K562 (cell line): Measurements from ENCODE around the gene ADAMTS10. TPM values are rescaled to one million over a fixed set of nuclear protein-coding genes. Genes with fewer than 3 reads are reported as not detected.

Experiments
- ATAC-seq: fragments of 200-7000 bp; cut with Tn5 transposase; 3 replicates; pipeline ENCODE4 v1.9.1; 2020; ENCODE audit warnings: moderate library complexity
- BruUV-seq: library from RNA; stranded (reverse); fragments of 400-500 nt; replicated peaks from 2 replicates; lab custom pipeline; 2021; lab: Mats Ljungman, UMichigan
- CTCF ChIA-PET: fragments of 300-600 bp; formaldehyde crosslinking; extraction: SDS; loops from one replicate; lab custom pipeline; 2021; ENCODE audit warnings: low intra/inter-chr PET ratio; lab: Yijun Ruan, JAX
- POLR2A ChIA-PET: fragments of 300-600, 350-650 bp; sonication (Branson Sonifier 250); formaldehyde crosslinking; extraction: SDS; loops from one replicate; lab custom pipeline; 2021; ENCODE audit warnings: antibody characterized with exemption, inconsistent platforms; lab: Yijun Ruan, JAX
- DNase-seq, 4 experiments: peaks; one replicate each; pipeline versions ENCODE4 v3.0.0 to v3.0.0-alpha.2; 2011 to 2018; ENCODE audit warnings: low spot score in 3 of 4, mixed read lengths in 3 of 4; ENCODE audit errors: extremely low read depth in 1 of 4
- FAIRE-seq: peaks from 2 replicates; lab custom pipeline; 2011; peaks lifted over from hg19 to GRCh38; lab: Jason Lieb, UNC
- H2AFZ ChIP-seq: 2 replicates; pipeline ENCODE4 v1.6.0; 2011; ENCODE audit warnings: low read depth, low read length, control low read depth, inconsistent platforms
- H3K27ac ChIP-seq: fragments of 200-600 bp; 3 replicates; pipeline ENCODE4 v1.8.0; 2011; ENCODE audit warnings: low read depth, mild to moderate bottlenecking, control low read depth, inconsistent platforms, low read length, moderate library complexity, mixed read lengths; ENCODE audit errors: extremely low read depth
- H3K27me3 ChIP-seq, 2 experiments: fragments of 300-600 bp in 1 of 2; 2 replicates in 1 of 2; 3 replicates in 1 of 2; pipeline versions ENCODE4 v1.6.0 to v1.8.0; 2011; ENCODE audit warnings: inconsistent platforms in 2 of 2, low read length in 2 of 2, mild to moderate bottlenecking in 1 of 2, mixed read lengths in 1 of 2, moderate library complexity in 1 of 2; ENCODE audit not compliant: control insufficient read depth in 2 of 2, insufficient read depth in 2 of 2
- H3K36me3 ChIP-seq: fragments of 300-600 bp; 3 replicates; pipeline ENCODE4 v1.8.0; 2011; ENCODE audit warnings: mild to moderate bottlenecking, low read length, inconsistent platforms; ENCODE audit not compliant: control insufficient read depth, insufficient read depth
- H3K4me1 ChIP-seq, 2 experiments: fragments of 200-600 bp in 1 of 2; replicated peaks in 1 of 2; 2 replicates in 1 of 2; 3 replicates in 1 of 2; pipeline versions ENCODE4 v1.5.1 to v1.8.0; 2011; ENCODE audit warnings: inconsistent platforms in 2 of 2, low read length in 2 of 2, mild to moderate bottlenecking in 1 of 2, mixed read lengths in 1 of 2, moderate library complexity in 1 of 2; ENCODE audit not compliant: control insufficient read depth in 2 of 2, insufficient read depth in 2 of 2
- H3K4me2 ChIP-seq: 2 replicates; pipeline ENCODE4 v1.6.1; 2011; ENCODE audit warnings: low read length, control low read depth, inconsistent platforms, mixed read lengths; ENCODE audit not compliant: insufficient read depth
- H3K4me3 ChIP-seq: fragments of 200-600 bp; sonication (generic), shearing (Covaris generic); 2 replicates; pipeline ENCODE4 v1.5.1; 2016; ENCODE audit warnings: control low read depth, inconsistent platforms
- H3K79me2 ChIP-seq: fragments of 200-600 bp; 3 replicates; pipeline ENCODE4 v1.8.0; 2011; ENCODE audit warnings: low read length, inconsistent platforms; ENCODE audit not compliant: control insufficient read depth, insufficient read depth
- H3K9ac ChIP-seq, 2 experiments: 2 replicates each; pipeline versions ENCODE4 v1.6.0 to v1.6.1; 2011; ENCODE audit warnings: low read depth in 2 of 2, low read length in 2 of 2, control low read depth in 1 of 2, inconsistent platforms in 1 of 2, mild to moderate bottlenecking in 1 of 2, mixed read lengths in 1 of 2; ENCODE audit not compliant: insufficient read depth in 1 of 2
- H3K9me1 ChIP-seq: one replicate; pipeline ENCODE4 v1.6.0; 2011; ENCODE audit warnings: inconsistent platforms, mild to moderate bottlenecking, low read length, moderate library complexity; ENCODE audit not compliant: control insufficient read depth, insufficient read depth
- H3K9me3 ChIP-seq: replicated peaks from 2 replicates; pipeline ENCODE4 v1.5.1; 2011; ENCODE audit warnings: low read depth, low read length, inconsistent platforms; ENCODE audit not compliant: control insufficient read depth, insufficient read depth
- H4K20me1 ChIP-seq: replicated peaks from 2 replicates; pipeline ENCODE4 v1.6.1; 2011; ENCODE audit warnings: low read length, inconsistent platforms, mixed read lengths; ENCODE audit not compliant: control insufficient read depth, insufficient read depth
- BRCA1 ChIP-seq, 2 experiments: fragments of 450-650 bp in 1 of 2; sonication (generic) in 1 of 2; formaldehyde crosslinking in 1 of 2; IDR thresholded peaks; 2 replicates each; pipeline versions ENCODE4 v1.5.0 to v1.6.1; 2017 to 2020; ENCODE audit warnings: mild to moderate bottlenecking in 1 of 2, missing genetic modification reagents in 1 of 2
- CTBP1 ChIP-seq: fragments of 450-650 bp; IDR thresholded peaks from 2 replicates; pipeline ENCODE4 v1.6.1; 2016; ENCODE audit warnings: borderline replicate concordance
- EHMT2 ChIP-seq: fragments of 450-650 bp; IDR thresholded peaks from 2 replicates; pipeline ENCODE4 v1.6.1; 2018; ENCODE audit warnings: antibody characterized with exemption
- HNRNPK ChIP-seq: fragments of 200-400 bp; formaldehyde crosslinking; IDR thresholded peaks from one replicate; pipeline ENCODE4 v1.6.1; 2018; ENCODE audit warnings: mild to moderate bottlenecking, low read depth, low read length; ENCODE audit not compliant: poor library complexity, severe bottlenecking
- KDM1A ChIP-seq, 2 experiments: fragments of 450-650 bp; IDR thresholded peaks; 2 replicates each; pipeline ENCODE4 v1.6.1; 2016; ENCODE audit warnings: mild to moderate bottlenecking in 2 of 2
- RAD21 ChIP-seq, 2 experiments: fragments of 250-450 bp in 1 of 2; fragments of 450-650 bp in 1 of 2; sonication (Bioruptor Pico) in 1 of 2; formaldehyde crosslinking in 1 of 2; IDR thresholded peaks in 1 of 2; conservative IDR thresholded peaks in 1 of 2; 2 replicates each; pipeline versions ENCODE4 v1.4.0 to v1.8.0; 2020 to 2022; ENCODE audit warnings: mild to moderate bottlenecking in 2 of 2, moderate library complexity in 1 of 2
- WGBS: fragments of 100-300 bp; shearing (Covaris generic); methylation state at CpG from one replicate; pipeline ENCODE4 v1.1.6; 2016; ENCODE audit warnings: low coverage, mixed read lengths; ENCODE audit not compliant: insufficient coverage; ENCODE audit errors: missing lambda C conversion rate; 5-methylcytosine and 5-hydroxymethylcytosine counted together
- in situ Hi-C: fragments of 300-500 bp; cut with MboI; formaldehyde crosslinking; loops from 4 replicates; pipeline ENCODE4 v1.15.0; 2018; ENCODE audit warnings: inconsistent platforms, mixed read lengths
- intact Hi-C: fragments of 100-400 bp; cut with micrococcal nuclease; formaldehyde crosslinking; loops from 2 replicates; pipeline ENCODE4 v1.14.2; 2022
- polyA plus RNA-seq, 8 experiments: library from polyadenylated mRNA; depleted of rRNA in 4 of 8; stranded (reverse) in 5 of 8; unstranded in 3 of 8; fragments of >200 nt; fragmentation: Nextera tagmentation in 2 of 8; fragmentation: Illumina TruSeq in 1 of 8; extraction: Ambion mirVana in 2 of 8; extraction: Trizol in 1 of 8; gene quantifications; 2 replicates each; pipeline versions ENCODE4 v1.2.1 to v1.2.3, GENCODE V29; 2011 to 2014; ENCODE audit warnings: inconsistent platforms in 1 of 8, missing spikeins in 1 of 8
- total RNA-seq, 7 experiments: library from RNA; depleted of rRNA in 6 of 7; stranded (reverse); fragments of >200 nt in 6 of 7; fragmentation: Illumina TruSeq in 2 of 7; extraction: Trizol in 2 of 7; gene quantifications; 2 replicates each; pipeline versions ENCODE4 v1.2.1 to v1.2.3, GENCODE V29; 2011 to 2021; ENCODE audit warnings: low replicate concordance in 1 of 7
- TF ChIP-seq, protein P1 (sequence below): fragments of 450-650 bp; IDR thresholded peaks from 2 replicates; pipeline ENCODE4 v1.6.1; 2016; ENCODE audit warnings: low read depth, mild to moderate bottlenecking, moderate library complexity
- TF ChIP-seq, protein P2 (sequence below): fragments of 450-650 bp; IDR thresholded peaks from 2 replicates; pipeline ENCODE4 v1.6.1; 2016
- TF ChIP-seq, protein P3 (sequence below), 2 experiments: fragments of 450-650 bp; IDR thresholded peaks; 2 replicates each; pipeline ENCODE4 v1.6.1; 2016
- TF ChIP-seq, protein P4 (sequence below): fragments of 250-450 bp; sonication (Bioruptor Pico); IDR thresholded peaks from 2 replicates; pipeline ENCODE4 v1.5.0; 2021
- TF ChIP-seq, protein P5 (sequence below): fragments of 450-650 bp; formaldehyde crosslinking; IDR thresholded peaks from 2 replicates; pipeline ENCODE4 v1.4.0; 2022; ENCODE audit warnings: mild to moderate bottlenecking, moderate library complexity

Gene ADAMTS10
- total and polyA plus RNA-seq, 9 of the 15 experiments (the other 6 are each of a cell fraction or from before 2014, with no cell fraction given): 0.33 to 1.8 (median 0.57) TPM; not detected in 4

DNA sequence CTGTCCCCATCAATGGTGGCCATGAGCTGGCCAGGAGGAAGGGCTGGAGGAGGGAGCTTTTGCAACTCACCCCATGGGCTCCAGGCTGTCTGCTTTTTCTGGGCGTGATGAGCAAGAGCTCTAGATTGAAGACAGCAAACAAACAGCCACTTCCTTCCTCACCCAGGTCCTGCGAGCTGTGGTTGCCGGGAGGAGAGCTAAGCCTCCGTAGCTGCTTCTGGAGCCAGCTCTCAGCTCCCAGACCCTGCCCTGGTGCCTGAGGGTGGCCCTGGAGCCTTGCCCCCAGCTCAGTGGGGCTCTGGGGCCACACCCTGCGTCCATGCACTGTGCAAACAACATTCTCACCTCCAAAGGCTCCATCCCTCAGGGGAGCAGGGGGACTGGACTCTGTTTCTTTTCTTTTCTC, 39.5 kb downstream of the ADAMTS10 start (continued):
- peak; percentile 49; the same call in 1 of the 2 replicates for TF ChIP-seq CTBP1

DNA sequence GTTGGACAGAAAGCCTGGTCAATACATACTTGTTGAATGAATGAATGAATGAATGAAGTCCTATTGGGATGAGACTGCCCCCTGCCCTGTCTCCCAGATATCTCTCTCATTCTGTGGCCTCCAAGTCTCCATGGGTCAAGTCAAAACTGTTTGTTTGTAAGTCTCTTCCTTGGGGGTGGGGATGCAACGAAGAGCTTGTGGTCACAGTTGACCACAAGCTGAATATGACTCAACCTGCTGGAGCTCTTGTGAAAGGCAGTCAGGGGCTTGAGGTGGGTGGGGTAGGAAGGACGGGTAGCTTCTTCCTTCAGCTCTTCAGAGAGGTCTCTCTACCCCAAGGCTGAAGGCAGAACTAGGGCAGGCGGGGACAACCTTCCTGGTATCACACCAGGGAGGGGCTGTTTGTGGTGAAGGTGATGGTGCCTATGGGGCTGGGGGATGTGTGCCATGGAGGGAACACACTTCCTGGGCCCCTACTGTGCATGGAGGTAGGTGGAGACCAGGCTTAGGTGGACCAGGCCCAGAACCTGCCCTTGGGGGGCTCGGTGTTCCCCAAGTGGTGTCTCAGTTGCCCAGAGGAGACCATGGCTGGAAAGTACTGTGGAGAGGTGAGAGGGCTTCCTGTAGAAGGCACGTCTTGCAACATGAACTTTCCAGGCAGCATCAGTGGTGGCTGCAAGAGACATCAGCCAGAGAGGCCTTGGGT, 41.3 kb downstream of the ADAMTS10 start:
- H3K36me3 ChIP-seq: no peaks in the 10 kb centered on the region
- in situ Hi-C loops: no loop called here
- H3K9ac ChIP-seq: peak overlapping the region in 1 of 2 experiments; percentile 63; a peak in 2 of 4 replicates
- H3K4me2 ChIP-seq: peak overlapping the region; percentile 6; the same call in 1 of the 2 replicates
- H3K27me3 ChIP-seq: peaks cover 0 to 16% of the 10 kb centered on the region in 2 experiments; a peak in 2 of 5 replicates
- no peaks in the 10 kb centered on the region for H3K9me1 ChIP-seq
- POLR2A ChIA-PET: interaction anchor here (0.8 to 1.4 kb wide), 2 partner anchors 9 to 11 kb away, joined by 3 to 4 read pairs; partner anchors contain the start of gene MYO1F
- intact Hi-C loops: no loop called here
- no peaks in the 10 kb centered on the region for H4K20me1 ChIP-seq
- no peaks in the 10 kb centered on the region for H3K9me3 ChIP-seq
- peak overlapping the region; percentile 63; the same call in 2 of the 3 replicates for H3K27ac ChIP-seq
- FAIRE-seq (peak; percentile 91), ATAC-seq (peak; percentile 88), DNase-seq (peak; percentile 76 to 83 (median 80))
- no peaks in the 10 kb centered on the region for H3K79me2 ChIP-seq
- no peak overlapping the region for H3K4me3 ChIP-seq
- BruUV-seq: no TSS peak
- 24% methylated on average over 5 of the region's 5 CpGs for WGBS
- no peak overlapping the region for H2AFZ ChIP-seq
- peaks cover 20 to 24% of the 10 kb centered on the region in 2 experiments for H3K4me1 ChIP-seq
- CTCF ChIA-PET: no interaction called here
- TF ChIP-seq, protein P1, sequence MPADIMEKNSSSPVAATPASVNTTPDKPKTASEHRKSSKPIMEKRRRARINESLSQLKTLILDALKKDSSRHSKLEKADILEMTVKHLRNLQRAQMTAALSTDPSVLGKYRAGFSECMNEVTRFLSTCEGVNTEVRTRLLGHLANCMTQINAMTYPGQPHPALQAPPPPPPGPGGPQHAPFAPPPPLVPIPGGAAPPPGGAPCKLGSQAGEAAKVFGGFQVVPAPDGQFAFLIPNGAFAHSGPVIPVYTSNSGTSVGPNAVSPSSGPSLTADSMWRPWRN: 0 out of 2 replicates have a peak, but pooled peaks have one; percentile 41
- TF ChIP-seq, protein P2, sequence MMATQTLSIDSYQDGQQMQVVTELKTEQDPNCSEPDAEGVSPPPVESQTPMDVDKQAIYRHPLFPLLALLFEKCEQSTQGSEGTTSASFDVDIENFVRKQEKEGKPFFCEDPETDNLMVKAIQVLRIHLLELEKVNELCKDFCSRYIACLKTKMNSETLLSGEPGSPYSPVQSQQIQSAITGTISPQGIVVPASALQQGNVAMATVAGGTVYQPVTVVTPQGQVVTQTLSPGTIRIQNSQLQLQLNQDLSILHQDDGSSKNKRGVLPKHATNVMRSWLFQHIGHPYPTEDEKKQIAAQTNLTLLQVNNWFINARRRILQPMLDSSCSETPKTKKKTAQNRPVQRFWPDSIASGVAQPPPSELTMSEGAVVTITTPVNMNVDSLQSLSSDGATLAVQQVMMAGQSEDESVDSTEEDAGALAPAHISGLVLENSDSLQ: peak; percentile 28; the same call in 1 of the 2 replicates
- TF ChIP-seq RAD21 (CRISPR knock-in tag; conservative IDR thresholded peaks at IDR 0.05 in 1 of 2, IDR thresholded peaks at IDR 0.05 in 1 of 2) (peak in 1 of 2 experiments; percentile 9; a peak in 1 of 4 replicates), EHMT2 (peak; percentile 33; the same call in 1 of the 2 replicates), HNRNPK (no peak), KDM1A (IDR thresholded peaks at IDR 0.05) (peak; percentile 89 to 92), BRCA1 (IDR thresholded peaks at IDR 0.05) (no peak), BRCA1 (CRISPR knock-in tag; IDR thresholded peaks at IDR 0.05) (no peak)
- TF ChIP-seq, protein P3, sequence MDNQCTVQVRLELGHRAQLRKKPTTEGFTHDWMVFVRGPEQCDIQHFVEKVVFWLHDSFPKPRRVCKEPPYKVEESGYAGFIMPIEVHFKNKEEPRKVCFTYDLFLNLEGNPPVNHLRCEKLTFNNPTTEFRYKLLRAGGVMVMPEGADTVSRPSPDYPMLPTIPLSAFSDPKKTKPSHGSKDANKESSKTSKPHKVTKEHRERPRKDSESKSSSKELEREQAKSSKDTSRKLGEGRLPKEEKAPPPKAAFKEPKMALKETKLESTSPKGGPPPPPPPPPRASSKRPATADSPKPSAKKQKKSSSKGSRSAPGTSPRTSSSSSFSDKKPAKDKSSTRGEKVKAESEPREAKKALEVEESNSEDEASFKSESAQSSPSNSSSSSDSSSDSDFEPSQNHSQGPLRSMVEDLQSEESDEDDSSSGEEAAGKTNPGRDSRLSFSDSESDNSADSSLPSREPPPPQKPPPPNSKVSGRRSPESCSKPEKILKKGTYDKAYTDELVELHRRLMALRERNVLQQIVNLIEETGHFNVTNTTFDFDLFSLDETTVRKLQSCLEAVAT (IDR thresholded peaks at IDR 0.05): peak in 1 of 2 experiments; percentile 98; a peak in 2 of 4 replicates
- TF ChIP-seq, protein P4, sequence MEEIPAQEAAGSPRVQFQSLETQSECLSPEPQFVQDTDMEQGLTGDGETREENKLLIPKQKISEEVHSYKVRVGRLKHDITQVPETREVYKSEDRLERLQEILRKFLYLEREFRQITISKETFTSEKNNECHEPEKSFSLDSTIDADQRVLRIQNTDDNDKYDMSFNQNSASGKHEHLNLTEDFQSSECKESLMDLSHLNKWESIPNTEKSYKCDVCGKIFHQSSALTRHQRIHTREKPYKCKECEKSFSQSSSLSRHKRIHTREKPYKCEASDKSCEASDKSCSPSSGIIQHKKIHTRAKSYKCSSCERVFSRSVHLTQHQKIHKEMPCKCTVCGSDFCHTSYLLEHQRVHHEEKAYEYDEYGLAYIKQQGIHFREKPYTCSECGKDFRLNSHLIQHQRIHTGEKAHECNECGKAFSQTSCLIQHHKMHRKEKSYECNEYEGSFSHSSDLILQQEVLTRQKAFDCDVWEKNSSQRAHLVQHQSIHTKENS (CRISPR knock-in tag): no peak
- TF ChIP-seq, protein P5, sequence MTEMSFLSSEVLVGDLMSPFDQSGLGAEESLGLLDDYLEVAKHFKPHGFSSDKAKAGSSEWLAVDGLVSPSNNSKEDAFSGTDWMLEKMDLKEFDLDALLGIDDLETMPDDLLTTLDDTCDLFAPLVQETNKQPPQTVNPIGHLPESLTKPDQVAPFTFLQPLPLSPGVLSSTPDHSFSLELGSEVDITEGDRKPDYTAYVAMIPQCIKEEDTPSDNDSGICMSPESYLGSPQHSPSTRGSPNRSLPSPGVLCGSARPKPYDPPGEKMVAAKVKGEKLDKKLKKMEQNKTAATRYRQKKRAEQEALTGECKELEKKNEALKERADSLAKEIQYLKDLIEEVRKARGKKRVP: peak; percentile 74
